K562 (cell line): ENCODE measurements around the gene DNAH17. TPM values are rescaled to one million over a fixed set of nuclear protein-coding genes. Genes with fewer than 3 reads are reported as not detected.

Source experiments
- ATAC-seq: fragments of 200-7000 bp; cut with Tn5 transposase; 3 replicates; pipeline ENCODE4 v1.9.1; 2020; ENCODE audit warnings: moderate library complexity
- BruUV-seq: library from RNA; stranded (reverse); fragments of 400-500 nt; replicated peaks from 2 replicates; lab custom pipeline; 2021; lab: Mats Ljungman, UMichigan
- CTCF ChIA-PET: fragments of 300-600 bp; formaldehyde crosslinking; extraction: SDS; loops from one replicate; lab custom pipeline; 2021; ENCODE audit warnings: low intra/inter-chr PET ratio; lab: Yijun Ruan, JAX
- POLR2A ChIA-PET: fragments of 300-600, 350-650 bp; sonication (Branson Sonifier 250); formaldehyde crosslinking; extraction: SDS; loops from one replicate; lab custom pipeline; 2021; ENCODE audit warnings: antibody characterized with exemption, inconsistent platforms; lab: Yijun Ruan, JAX
- DNase-seq, 4 experiments: peaks; one replicate each; pipeline versions ENCODE4 v3.0.0 to v3.0.0-alpha.2; 2011 to 2018; ENCODE audit warnings: low spot score in 3 of 4, mixed read lengths in 3 of 4; ENCODE audit errors: extremely low read depth in 1 of 4
- FAIRE-seq: peaks from 2 replicates; lab custom pipeline; 2011; peaks lifted over from hg19 to GRCh38; lab: Jason Lieb, UNC
- H2AFZ ChIP-seq: 2 replicates; pipeline ENCODE4 v1.6.0; 2011; ENCODE audit warnings: low read depth, low read length, control low read depth, inconsistent platforms
- H3K27ac ChIP-seq: fragments of 200-600 bp; 3 replicates; pipeline ENCODE4 v1.8.0; 2011; ENCODE audit warnings: low read depth, mild to moderate bottlenecking, control low read depth, inconsistent platforms, low read length, moderate library complexity, mixed read lengths; ENCODE audit errors: extremely low read depth
- H3K27me3 ChIP-seq, 2 experiments: fragments of 300-600 bp in 1 of 2; 2 replicates in 1 of 2; 3 replicates in 1 of 2; pipeline versions ENCODE4 v1.6.0 to v1.8.0; 2011; ENCODE audit warnings: inconsistent platforms in 2 of 2, low read length in 2 of 2, mild to moderate bottlenecking in 1 of 2, mixed read lengths in 1 of 2, moderate library complexity in 1 of 2; ENCODE audit not compliant: control insufficient read depth in 2 of 2, insufficient read depth in 2 of 2
- H3K36me3 ChIP-seq: fragments of 300-600 bp; 3 replicates; pipeline ENCODE4 v1.8.0; 2011; ENCODE audit warnings: mild to moderate bottlenecking, low read length, inconsistent platforms; ENCODE audit not compliant: control insufficient read depth, insufficient read depth
- H3K4me1 ChIP-seq, 2 experiments: fragments of 200-600 bp in 1 of 2; replicated peaks in 1 of 2; 2 replicates in 1 of 2; 3 replicates in 1 of 2; pipeline versions ENCODE4 v1.5.1 to v1.8.0; 2011; ENCODE audit warnings: inconsistent platforms in 2 of 2, low read length in 2 of 2, mild to moderate bottlenecking in 1 of 2, mixed read lengths in 1 of 2, moderate library complexity in 1 of 2; ENCODE audit not compliant: control insufficient read depth in 2 of 2, insufficient read depth in 2 of 2
- H3K4me2 ChIP-seq: 2 replicates; pipeline ENCODE4 v1.6.1; 2011; ENCODE audit warnings: low read length, control low read depth, inconsistent platforms, mixed read lengths; ENCODE audit not compliant: insufficient read depth
- H3K4me3 ChIP-seq: fragments of 200-600 bp; sonication (generic), shearing (Covaris generic); 2 replicates; pipeline ENCODE4 v1.5.1; 2016; ENCODE audit warnings: control low read depth, inconsistent platforms
- H3K79me2 ChIP-seq: fragments of 200-600 bp; 3 replicates; pipeline ENCODE4 v1.8.0; 2011; ENCODE audit warnings: low read length, inconsistent platforms; ENCODE audit not compliant: control insufficient read depth, insufficient read depth
- H3K9ac ChIP-seq, 2 experiments: 2 replicates each; pipeline versions ENCODE4 v1.6.0 to v1.6.1; 2011; ENCODE audit warnings: low read depth in 2 of 2, low read length in 2 of 2, control low read depth in 1 of 2, inconsistent platforms in 1 of 2, mild to moderate bottlenecking in 1 of 2, mixed read lengths in 1 of 2; ENCODE audit not compliant: insufficient read depth in 1 of 2
- H3K9me1 ChIP-seq: one replicate; pipeline ENCODE4 v1.6.0; 2011; ENCODE audit warnings: inconsistent platforms, mild to moderate bottlenecking, low read length, moderate library complexity; ENCODE audit not compliant: control insufficient read depth, insufficient read depth
- H3K9me3 ChIP-seq: replicated peaks from 2 replicates; pipeline ENCODE4 v1.5.1; 2011; ENCODE audit warnings: low read depth, low read length, inconsistent platforms; ENCODE audit not compliant: control insufficient read depth, insufficient read depth
- H4K20me1 ChIP-seq: replicated peaks from 2 replicates; pipeline ENCODE4 v1.6.1; 2011; ENCODE audit warnings: low read length, inconsistent platforms, mixed read lengths; ENCODE audit not compliant: control insufficient read depth, insufficient read depth
- KDM5B ChIP-seq: fragments of 200-600 bp; sonication (generic); IDR thresholded peaks from 2 replicates; pipeline ENCODE4 v1.6.1; 2012; ENCODE audit warnings: low read depth, mild to moderate bottlenecking, moderate library complexity, low read length, control low read depth, inconsistent platforms; ENCODE audit not compliant: insufficient replicate concordance
- KLF10 ChIP-seq: fragments of 250-450 bp; sonication (Bioruptor Pico); IDR thresholded peaks from 2 replicates; pipeline ENCODE4 v1.6.1; 2021; ENCODE audit warnings: matching md5 sums
- NFE2L1 ChIP-seq: fragments of 450-650 bp; IDR thresholded peaks from 2 replicates; pipeline ENCODE4 v1.6.1; 2016; ENCODE audit warnings: missing genetic modification characterization, low read depth, mild to moderate bottlenecking, missing compliant biosample characterization, moderate library complexity, borderline replicate concordance
- ZNF707 ChIP-seq: fragments of 250-450 bp; sonication (Bioruptor Pico); conservative IDR thresholded peaks from 2 replicates; pipeline ENCODE4 v1.8.0; 2022; ENCODE audit warnings: inconsistent platforms, mild to moderate bottlenecking, moderate library complexity
- WGBS: fragments of 100-300 bp; shearing (Covaris generic); methylation state at CpG from one replicate; pipeline ENCODE4 v1.1.6; 2016; ENCODE audit warnings: low coverage, mixed read lengths; ENCODE audit not compliant: insufficient coverage; ENCODE audit errors: missing lambda C conversion rate; 5-methylcytosine and 5-hydroxymethylcytosine counted together
- in situ Hi-C: fragments of 300-500 bp; cut with MboI; formaldehyde crosslinking; loops from 4 replicates; pipeline ENCODE4 v1.15.0; 2018; ENCODE audit warnings: inconsistent platforms, mixed read lengths
- intact Hi-C: fragments of 100-400 bp; cut with micrococcal nuclease; formaldehyde crosslinking; loops from 2 replicates; pipeline ENCODE4 v1.14.2; 2022
- polyA plus RNA-seq, 8 experiments: library from polyadenylated mRNA; depleted of rRNA in 4 of 8; stranded (reverse) in 5 of 8; unstranded in 3 of 8; fragments of >200 nt; fragmentation: Nextera tagmentation in 2 of 8; fragmentation: Illumina TruSeq in 1 of 8; extraction: Ambion mirVana in 2 of 8; extraction: Trizol in 1 of 8; gene quantifications; 2 replicates each; pipeline versions ENCODE4 v1.2.1 to v1.2.3, GENCODE V29; 2011 to 2014; ENCODE audit warnings: inconsistent platforms in 1 of 8, missing spikeins in 1 of 8
- total RNA-seq, 7 experiments: library from RNA; depleted of rRNA in 6 of 7; stranded (reverse); fragments of >200 nt in 6 of 7; fragmentation: Illumina TruSeq in 2 of 7; extraction: Trizol in 2 of 7; gene quantifications; 2 replicates each; pipeline versions ENCODE4 v1.2.1 to v1.2.3, GENCODE V29; 2011 to 2021; ENCODE audit warnings: low replicate concordance in 1 of 7
- TF ChIP-seq, protein P1 (sequence below): sonication (generic); formaldehyde crosslinking; IDR thresholded peaks from 2 replicates; pipeline ENCODE4 v1.5.0; 2020; ENCODE audit warnings: missing genetic modification reagents
- TF ChIP-seq, protein P2 (sequence below): fragments of 250-450 bp; sonication (Bioruptor Pico); IDR thresholded peaks from 2 replicates; pipeline ENCODE4 v1.4.0; 2020; ENCODE audit warnings: borderline replicate concordance

Gene DNAH17
- total and polyA plus RNA-seq, 9 of the 15 experiments (the other 6 are each of a cell fraction or from before 2014, with no cell fraction given) = under 0.01 to 0.06 (median 0.03) TPM; not detected in 5

DNA sequence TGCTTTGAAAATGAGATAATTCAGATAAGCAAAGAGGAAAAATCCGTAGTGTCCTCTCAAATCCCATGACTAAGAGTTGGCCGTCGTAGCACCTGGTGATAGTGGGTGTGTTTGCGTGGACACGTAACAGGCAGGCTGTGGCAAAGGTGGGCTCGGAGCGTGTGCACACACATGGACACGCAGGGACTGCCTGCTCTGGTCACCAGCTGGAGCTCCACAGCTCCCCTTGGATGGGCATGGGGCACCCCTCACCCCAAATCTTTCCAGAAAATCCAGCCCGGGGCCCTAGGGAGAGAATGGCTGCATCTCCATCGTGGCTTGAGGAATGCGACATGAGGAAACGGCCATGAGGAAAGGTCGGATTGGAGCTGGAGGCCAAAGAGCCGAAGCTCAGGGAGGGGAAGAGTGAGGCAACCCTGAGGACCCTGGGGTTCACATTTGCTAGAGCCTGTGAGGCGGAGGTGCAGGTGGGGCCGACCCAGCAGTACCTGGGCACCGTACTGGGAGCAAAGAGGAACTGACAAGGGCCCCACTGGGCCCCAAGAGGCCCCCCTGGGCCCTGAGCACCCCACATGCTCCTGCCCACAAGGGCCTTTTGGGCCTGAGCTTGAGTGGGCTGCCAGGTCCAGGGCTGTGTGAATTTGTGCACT is 51.6 kb downstream of the DNAH17 start:
- DNase-seq (no peak), FAIRE-seq (no peak), ATAC-seq (no peak)
- H3K4me3 ChIP-seq = no peak overlapping the region
- no peaks in the 10 kb centered on the region for H3K9me3 ChIP-seq
- H3K4me2 ChIP-seq = no peak overlapping the region
- H2AFZ ChIP-seq = no peak overlapping the region
- WGBS = 2% methylated on average over 15 of the region's 17 CpGs
- H3K27me3 ChIP-seq = peaks cover 34 to 66% of the 10 kb centered on the region in 2 experiments
- H4K20me1 ChIP-seq = peaks cover 6% of the 10 kb centered on the region
- no peaks in the 10 kb centered on the region for H3K79me2 ChIP-seq
- ChIA-PET CTCF (no interaction called here), POLR2A (interaction anchor here (0.6 kb wide), 1 partner anchor 1085 kb away, joined by 3 read pairs; no protein-coding TSS in a partner anchor)
- peaks cover 2% of the 10 kb centered on the region for H3K9me1 ChIP-seq
- intact Hi-C loops = no loop called here
- H3K9ac ChIP-seq = no peak overlapping the region; a peak in 1 of 4 replicates
- no TSS peak for BruUV-seq
- peaks cover 0 to 9% of the 10 kb centered on the region in 2 experiments; a peak in 3 of 5 replicates for H3K4me1 ChIP-seq
- H3K36me3 ChIP-seq = no peaks in the 10 kb centered on the region
- no peak overlapping the region for H3K27ac ChIP-seq
- TF ChIP-seq NFE2L1 (tag) (no peak), KDM5B (no peak)
- in situ Hi-C loops = no loop called here

DNA sequence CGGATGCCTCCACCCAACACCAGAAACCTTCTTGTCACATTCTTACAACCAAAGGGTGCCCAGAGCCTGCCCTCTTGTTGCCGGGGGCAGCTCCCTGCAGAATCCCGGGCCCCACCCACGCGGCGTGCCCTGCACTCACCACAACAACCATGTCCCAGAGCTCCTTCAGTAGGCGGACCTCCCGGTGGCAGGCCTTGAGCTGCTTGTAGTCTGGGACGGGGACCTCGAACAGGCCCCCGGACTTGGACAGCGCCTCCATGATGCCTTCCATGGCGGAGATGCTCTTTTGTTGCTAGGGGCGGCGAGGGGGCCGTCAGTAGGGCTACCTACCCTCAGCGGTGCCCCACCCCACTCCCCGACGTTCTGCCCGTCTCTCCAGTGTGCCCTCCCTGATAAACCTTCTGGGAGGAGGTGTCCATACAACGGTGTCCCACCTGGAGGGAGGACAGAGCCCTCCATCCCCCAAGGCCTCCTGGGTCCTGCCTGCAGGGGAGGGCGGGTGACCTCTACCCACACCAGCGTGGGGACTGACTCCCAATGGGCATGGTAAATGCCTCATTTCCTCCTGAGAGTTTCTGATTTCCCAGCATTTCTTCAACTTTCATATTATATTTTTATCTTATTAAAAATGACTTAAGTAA is 52.2 kb downstream of the DNAH17 start:
- no peak overlapping the region for H3K4me3 ChIP-seq
- no peaks in the 10 kb centered on the region for H3K9me3 ChIP-seq
- ATAC-seq (no peak), DNase-seq (no peak), FAIRE-seq (no peak)
- TF ChIP-seq, protein P1, sequence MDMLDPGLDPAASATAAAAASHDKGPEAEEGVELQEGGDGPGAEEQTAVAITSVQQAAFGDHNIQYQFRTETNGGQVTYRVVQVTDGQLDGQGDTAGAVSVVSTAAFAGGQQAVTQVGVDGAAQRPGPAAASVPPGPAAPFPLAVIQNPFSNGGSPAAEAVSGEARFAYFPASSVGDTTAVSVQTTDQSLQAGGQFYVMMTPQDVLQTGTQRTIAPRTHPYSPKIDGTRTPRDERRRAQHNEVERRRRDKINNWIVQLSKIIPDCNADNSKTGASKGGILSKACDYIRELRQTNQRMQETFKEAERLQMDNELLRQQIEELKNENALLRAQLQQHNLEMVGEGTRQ (CRISPR knock-in tag) = no peak
- no peak for TF ChIP-seq ZNF707 (CRISPR knock-in tag)
- TF ChIP-seq KLF10 = no peak
- TF ChIP-seq, protein P2, sequence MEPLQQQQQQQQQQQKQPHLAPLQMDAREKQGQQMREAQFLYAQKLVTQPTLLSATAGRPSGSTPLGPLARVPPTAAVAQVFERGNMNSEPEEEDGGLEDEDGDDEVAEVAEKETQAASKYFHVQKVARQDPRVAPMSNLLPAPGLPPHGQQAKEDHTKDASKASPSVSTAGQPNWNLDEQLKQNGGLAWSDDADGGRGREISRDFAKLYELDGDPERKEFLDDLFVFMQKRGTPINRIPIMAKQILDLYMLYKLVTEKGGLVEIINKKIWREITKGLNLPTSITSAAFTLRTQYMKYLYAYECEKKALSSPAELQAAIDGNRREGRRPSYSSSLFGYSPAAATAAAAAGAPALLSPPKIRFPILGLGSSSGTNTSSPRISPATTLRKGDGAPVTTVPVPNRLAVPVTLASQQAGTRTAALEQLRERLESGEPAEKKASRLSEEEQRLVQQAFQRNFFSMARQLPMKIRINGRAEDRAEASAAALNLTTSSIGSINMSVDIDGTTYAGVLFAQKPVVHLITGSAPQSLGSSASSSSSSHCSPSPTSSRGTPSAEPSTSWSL (CRISPR knock-in tag) = no peak
- no peak overlapping the region for H3K9ac ChIP-seq
- no peak overlapping the region for H2AFZ ChIP-seq
- peaks cover 0 to 9% of the 10 kb centered on the region in 2 experiments; a peak in 3 of 5 replicates for H3K4me1 ChIP-seq
- no TSS peak for BruUV-seq
- peaks cover 6% of the 10 kb centered on the region for H4K20me1 ChIP-seq
- CTCF ChIA-PET = no interaction called here
- POLR2A ChIA-PET = interaction anchor here (0.6 to 0.7 kb wide), 3 partner anchors 298 to 338 kb away, joined by 3 read pairs; no protein-coding TSS in a partner anchor
- H3K9me1 ChIP-seq = peaks cover 2% of the 10 kb centered on the region
- intact Hi-C loops (no loop called here), in situ Hi-C loops (no loop called here)
- H3K4me2 ChIP-seq = no peak overlapping the region
- no peak overlapping the region for H3K27ac ChIP-seq
- H3K36me3 ChIP-seq = no peaks in the 10 kb centered on the region
- 6% methylated on average over 21 of the region's 23 CpGs for WGBS
- H3K27me3 ChIP-seq = peaks cover 29 to 60% of the 10 kb centered on the region in 2 experiments
- H3K79me2 ChIP-seq = no peaks in the 10 kb centered on the region
